DMS79 (cell line): ENCODE data around the gene PBX3.

Source experiments
- DNase-seq: peaks from one replicate; lab custom pipeline; 2025; lab: John Stamatoyannopoulos, UW

The PBX3 gene

GRCh38 chr9:125977223-125977622, 230.1 kb downstream of the PBX3 start:
- no peak for DNase-seq

- DNase-seq: no peak
These were observed 232.2 kb downstream of the PBX3 start for GRCh38 chr9:125979383-125979782.

DNA sequence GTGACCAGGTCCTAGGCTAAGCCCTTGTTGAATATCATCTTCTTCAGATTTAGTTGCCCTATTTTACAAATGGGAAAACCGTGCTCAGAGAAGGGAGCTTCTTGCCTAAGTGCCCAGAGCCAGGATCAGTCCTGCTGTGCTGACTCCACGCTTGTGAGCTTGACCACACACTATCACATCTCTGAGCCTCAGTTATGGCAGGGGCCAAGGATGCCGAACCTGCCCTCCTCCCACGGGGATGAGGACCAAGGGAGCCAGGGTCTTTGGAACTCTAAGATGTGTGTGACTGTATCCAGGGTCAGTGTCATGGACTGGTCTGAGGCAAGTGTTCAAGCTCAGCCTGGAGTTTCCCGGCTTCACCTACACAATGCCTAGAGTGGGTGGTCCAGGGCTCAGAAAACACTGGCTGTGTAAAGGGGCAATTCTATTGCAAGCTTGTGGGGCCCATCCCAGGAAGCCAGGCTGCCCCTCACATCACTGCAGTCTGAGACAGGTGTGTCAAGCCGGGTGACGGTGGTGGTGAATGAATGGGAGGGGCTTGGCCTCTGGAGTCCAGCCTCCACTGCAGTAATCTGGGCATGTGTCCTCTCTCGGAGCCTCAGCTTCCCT, 235.7 kb downstream of the PBX3 start:
- no peak for DNase-seq

GRCh38 chr9:125983681-125984080, 236.5 kb downstream of the PBX3 start:
- DNase-seq: no peak

DNA sequence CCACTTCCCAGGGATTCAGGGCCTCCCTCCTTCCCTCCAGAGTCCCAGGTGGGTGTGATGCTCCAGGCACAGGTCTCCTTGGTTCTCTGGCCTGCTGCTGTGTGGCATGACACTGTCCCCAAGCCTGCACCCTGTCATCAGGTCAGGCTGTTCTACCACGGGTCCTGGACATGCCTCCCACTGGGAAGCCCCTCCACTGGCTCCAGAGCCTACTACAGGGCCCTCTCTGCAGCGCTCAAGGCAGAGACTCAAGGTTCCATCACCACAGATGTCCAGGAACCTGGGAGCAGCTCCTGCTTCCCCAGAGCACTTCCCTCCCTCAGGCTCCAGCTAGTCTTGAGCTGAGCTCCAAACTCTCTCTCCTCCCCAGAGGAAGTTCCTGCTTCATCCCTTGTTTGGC, 237.3 kb downstream of the PBX3 start:
- no peak for DNase-seq

GRCh38 chr9:125985142-125985997, 238.2 kb downstream of the PBX3 start:
- no peak for DNase-seq

GRCh38 chr9:125985998-125986655, 239.0 kb downstream of the PBX3 start:
- no peak for DNase-seq

DNA sequence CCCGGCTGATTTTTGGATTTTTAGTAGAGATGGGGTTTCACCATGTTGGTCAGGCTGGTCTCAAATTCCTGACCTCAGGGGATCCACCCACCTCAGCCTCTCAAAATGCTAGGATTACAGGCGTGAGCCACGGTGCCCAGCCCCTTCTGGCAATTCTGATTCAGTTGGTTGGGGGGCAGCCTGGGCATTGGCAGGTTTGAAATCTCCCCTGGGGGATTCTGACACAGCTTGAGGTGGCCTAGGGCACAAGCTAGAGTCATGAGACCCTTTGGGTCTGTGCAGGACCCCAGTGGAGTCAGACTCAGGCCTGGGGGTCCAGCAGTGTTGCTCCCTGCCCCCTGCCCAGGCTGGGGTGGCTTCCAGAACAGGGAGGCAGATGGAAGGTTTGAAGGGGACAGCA, 239.8 kb downstream of the PBX3 start:
- no peak for DNase-seq

GRCh38 chr9:125987420-125987819, 240.2 kb downstream of the PBX3 start:
- DNase-seq: no peak

DNA sequence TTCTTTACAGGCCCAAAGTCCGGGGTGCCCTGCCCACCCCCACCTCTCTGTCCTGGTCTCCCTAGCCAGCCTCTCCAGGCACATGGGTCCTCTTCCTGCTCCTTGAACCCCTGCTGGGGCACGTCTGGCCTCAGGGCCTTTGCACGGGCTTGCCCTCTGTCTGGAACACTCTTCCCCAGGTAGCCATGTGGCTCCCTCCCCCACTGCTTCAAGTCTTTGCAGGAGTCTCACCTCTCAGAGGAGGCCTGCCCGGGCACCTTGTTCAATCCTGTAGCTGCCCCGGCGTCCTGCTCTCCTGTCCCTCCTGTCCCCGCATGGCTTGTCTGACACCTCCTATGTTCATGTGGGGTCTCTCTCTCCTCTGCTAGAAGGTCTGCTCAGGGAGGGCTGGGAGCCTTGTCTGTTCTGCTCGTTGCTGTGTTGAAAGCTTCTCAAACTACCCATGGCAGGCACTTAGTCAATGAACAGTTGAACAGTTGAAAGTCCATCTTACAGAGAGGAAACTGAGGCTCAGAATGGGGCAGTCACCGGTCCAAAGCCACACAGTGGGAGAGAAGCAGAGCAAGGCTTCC, 241.4 kb downstream of the PBX3 start:
- no peak for DNase-seq

DNA sequence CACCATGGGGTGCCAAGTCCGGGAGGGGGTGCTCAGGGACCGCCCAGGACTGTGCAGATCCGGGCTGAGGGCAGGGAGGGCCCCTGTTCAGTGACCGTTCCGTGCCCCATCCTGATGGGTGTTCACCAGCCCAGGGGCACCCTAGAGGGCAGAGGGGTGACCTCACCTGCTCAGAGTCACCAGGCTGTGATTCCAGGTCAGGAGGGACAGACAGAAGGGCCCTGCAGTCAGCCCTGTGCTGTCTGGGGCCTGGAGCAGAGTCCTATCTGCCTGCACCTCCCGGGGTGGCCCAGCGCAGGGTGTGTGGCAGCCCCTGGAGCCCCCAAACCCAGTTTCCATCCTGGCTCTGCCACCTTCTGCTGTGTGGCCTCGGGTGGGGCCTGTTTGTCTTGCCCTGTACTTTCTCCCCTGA, 241.9 kb downstream of the PBX3 start:
- DNase-seq: no peak

DNA sequence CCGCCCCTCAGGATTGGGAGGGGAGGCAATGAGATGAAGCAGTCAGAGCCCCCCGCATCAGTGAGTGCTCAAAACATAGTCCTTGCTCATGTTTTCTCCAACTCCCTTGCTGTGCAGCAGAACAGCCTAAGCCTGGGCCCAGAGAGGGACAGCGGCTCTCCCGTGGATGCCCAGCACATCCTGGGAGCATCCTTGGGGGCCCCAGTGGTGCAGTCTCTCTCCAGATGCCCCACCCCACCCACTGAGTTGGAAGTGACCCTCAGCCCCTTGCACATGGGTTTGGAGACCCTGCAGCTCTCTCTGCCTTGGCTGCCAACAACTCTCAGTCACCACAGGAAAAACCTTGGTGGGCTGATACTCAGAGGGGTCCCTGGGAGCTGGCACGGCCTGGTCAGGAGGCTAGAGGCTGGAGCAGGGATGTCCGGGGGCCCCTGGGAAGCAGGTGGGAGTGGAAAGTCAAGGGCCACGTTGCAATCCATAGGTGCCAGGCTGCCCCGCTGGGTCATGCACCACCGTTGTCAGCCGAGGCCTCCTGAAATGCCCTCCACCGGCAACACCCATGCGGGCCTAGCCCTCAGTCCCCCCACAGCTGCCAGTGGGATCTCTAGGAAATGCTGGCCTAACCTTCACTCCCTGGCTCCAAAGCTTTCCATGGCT, 242.5 kb downstream of the PBX3 start:
- DNase-seq: no peak

GRCh38 chr9:125990186-125990792, 243.1 kb downstream of the PBX3 start:
- DNase-seq: no peak

DNA sequence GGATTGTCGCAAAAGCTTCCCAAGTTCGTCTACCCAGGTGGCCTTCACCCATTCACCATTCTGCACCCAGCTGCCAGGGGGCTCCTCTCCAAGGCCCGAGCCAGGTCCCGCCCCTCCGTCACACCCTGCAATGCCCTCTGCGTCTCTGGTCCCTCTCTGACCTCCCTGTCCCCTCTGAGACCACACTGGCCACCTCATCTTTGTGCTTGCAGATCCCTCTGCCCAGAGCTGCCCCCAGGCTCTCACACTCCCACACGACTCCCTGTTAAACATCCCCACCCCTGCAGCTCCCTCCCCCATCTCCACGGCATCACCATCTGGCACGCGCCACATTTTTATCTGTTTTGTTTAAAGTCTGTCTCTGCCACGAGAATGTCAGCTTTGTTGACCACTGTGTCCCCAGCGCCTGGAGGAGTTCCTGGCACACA, 243.6 kb downstream of the PBX3 start:
- DNase-seq: no peak

DNA sequence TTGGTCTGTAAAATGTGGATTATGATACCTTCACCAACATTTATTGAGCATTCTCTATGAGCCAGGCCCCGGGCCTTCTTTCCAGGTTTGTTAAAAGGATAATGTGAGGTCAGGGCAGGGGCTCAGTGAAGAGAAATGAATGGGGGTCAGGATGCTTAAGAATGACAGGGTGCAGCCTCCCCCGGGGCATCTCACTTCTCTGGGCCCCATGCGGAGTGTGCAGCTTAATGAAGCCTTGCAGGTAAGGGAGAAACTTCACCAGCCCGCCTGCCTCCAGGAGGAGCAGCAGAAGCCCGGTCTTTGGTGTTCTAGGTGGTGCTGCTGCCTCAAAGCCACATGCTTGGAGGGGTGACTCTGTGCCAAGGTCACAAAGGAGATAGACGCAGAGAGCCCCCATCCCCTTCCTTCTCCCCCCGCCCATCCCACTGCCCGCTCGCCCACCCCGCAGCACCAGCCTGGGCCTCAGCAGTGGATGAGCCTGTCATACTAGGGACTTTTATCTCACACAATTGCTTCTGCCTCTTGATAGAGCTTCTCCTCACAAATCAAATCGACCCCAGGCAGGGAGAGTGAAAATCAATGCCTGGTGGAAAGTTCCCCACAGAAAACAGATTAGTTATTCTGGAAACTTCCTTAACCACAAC, 244.8 kb downstream of the PBX3 start:
- DNase-seq: no peak

DNA sequence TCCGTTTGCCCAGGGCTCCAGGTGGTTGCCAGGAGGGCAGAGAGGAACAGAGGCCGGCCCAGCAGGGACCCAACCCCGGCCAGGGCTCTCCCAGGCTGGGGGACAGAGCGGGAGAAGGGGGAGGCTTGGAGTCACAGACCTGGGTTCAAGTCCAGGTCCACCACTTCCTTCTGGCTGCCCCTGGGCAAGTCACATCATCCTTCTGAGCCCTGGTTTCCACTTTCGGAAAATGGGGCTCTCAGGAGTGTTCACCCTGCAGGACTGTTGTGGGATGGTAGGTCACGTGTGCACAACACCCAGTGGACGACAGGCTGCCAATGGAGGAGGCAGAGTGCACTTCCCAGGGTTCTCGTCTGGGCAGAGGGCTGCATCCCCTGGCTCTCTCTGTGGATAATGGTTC, 245.4 kb downstream of the PBX3 start:
- DNase-seq: no peak

DNA sequence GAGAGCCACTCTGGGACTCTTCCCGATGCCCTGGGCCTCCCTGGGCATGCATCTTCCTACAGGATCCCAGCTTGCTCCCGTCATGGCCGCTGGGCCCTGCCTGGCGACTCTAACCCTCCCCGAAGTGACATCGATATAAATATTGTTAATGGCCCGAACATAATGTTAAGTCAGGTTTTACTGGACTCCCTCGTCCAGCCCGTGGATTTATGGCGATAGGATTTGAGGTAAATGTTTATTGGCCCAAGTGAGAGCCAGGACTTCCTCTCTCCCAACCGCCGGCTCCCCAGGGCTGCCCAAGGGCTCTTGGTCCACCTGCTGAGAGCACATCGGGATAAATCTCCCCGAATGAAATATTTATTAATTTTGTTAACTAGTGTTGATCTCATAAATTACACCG, 246.3 kb downstream of the PBX3 start:
- no peak for DNase-seq

DNA sequence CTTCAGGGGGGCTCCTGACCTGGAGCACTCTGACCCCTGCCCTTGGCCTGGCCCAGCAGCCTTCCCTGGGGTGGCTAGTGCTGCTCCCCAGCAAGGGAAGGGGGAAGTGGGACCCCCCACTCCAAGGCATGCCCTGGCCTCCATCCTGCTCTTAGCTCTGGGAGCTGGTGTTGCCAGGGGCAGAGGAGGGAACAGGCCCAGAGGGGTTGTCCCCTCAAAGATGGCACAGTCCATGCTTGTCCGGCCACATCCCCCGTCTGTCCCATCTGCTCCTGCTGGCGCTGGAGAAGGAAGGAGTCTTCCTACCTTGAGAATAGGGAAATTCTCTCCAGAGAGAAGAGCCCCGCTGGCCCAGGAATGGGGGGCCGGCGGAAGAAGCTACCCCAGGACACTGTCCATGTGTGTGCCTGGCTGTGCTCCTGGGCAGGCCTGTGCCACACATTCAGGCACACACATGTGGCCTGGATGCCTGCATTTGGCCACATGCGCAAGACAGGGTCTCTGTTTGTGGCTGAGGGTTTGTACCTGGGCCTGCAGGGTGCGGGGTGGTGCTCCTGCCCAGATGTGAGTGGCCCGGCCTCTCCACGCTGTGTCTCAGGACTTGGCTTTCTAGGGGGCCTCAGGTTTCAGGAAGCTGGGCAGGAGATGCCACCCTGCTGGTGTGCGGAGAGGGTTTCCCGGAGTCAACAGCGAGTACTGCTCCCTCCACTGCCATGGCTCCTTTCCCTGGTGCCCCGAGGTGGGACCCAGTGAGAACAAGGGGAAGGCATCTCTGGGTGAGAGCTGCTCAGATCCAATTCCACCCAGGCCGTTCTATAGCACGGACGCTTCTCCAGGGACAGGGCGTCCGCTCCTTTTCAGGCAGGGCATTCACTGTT, 247.1 kb downstream of the PBX3 start:
- DNase-seq: no peak

GRCh38 chr9:125995006-125995405, 247.8 kb downstream of the PBX3 start:
- no peak for DNase-seq

DNA sequence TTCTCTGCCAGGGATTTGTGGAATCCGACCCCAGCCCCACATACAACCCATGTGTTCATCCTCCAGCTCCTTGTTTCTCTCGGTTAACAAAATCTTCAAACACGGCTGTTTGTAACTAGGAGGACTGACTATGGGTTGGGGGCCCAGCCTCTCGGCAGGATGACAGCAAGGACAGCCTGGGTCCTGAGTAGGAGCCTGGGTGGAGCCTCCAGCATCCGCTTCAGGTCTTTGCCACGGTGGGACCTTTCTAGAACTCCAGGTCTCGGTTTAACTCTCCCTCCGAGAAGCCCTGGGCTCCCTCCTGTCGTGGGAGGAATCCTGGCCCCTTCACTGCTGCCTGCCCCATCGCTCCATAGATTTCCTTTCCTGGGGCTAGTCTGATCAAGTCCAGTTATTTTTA, 248.5 kb downstream of the PBX3 start:
- DNase-seq: no peak
